Spinal cord (tissue), 10 donors: ENCODE data around the gene PPP3R1. TPM values are rescaled to one million over a fixed set of nuclear protein-coding genes. Genes with fewer than 3 reads are reported as not detected.

ENCODE experiments used
- DNase-seq, 6 donors: peaks; one replicate each; pipeline versions ENCODE4 v3.0.0 to v3.0.0-alpha.2; 2013 to 2015; ENCODE audit warnings: low spot score in 6 of 6, low read depth in 4 of 6
- H3K27ac ChIP-seq: one replicate; pipeline ENCODE4 v1.5.1; 2013; ENCODE audit warnings: low read depth, low read length, control low read depth
- H3K27me3 ChIP-seq: one replicate; pipeline ENCODE4 v1.6.1; 2013; ENCODE audit warnings: low read length; ENCODE audit not compliant: control insufficient read depth, insufficient read depth
- H3K36me3 ChIP-seq: one replicate; pipeline ENCODE4 v1.6.1; 2013; ENCODE audit warnings: low read length; ENCODE audit not compliant: control insufficient read depth, insufficient read depth
- H3K4me1 ChIP-seq: one replicate; pipeline ENCODE4 v1.6.1; 2013; ENCODE audit warnings: low read length; ENCODE audit not compliant: control insufficient read depth, insufficient read depth
- H3K4me3 ChIP-seq: one replicate; pipeline ENCODE4 v1.5.1; 2013; ENCODE audit warnings: low read depth, low read length, control low read depth
- H3K9me3 ChIP-seq: one replicate; pipeline ENCODE4 v1.6.1; 2013; ENCODE audit warnings: low read length; ENCODE audit not compliant: control insufficient read depth, insufficient read depth
- WGBS: methylation state at CpG from one replicate; pipeline ENCODE4 v1.1.5; 2013; ENCODE audit warnings: missing lambda C conversion rate; ENCODE audit not compliant: insufficient coverage; 5-methylcytosine and 5-hydroxymethylcytosine counted together
- polyA plus RNA-seq, 2 donors: library from polyadenylated mRNA; unstranded; fragments of 120-200 nt; gene quantifications; one replicate each; pipeline ENCODE4 v1.2.1, GENCODE V29; 2013; ENCODE audit not compliant: insufficient read length in 2 of 2
- total RNA-seq, 2 donors: library from RNA; depleted of rRNA in 1 of 2; stranded (reverse); fragments of 120-200 nt in 1 of 2; fragments of >200 nt in 1 of 2; gene quantifications; one replicate each; pipeline versions ENCODE4 v1.2.3 to v1.2.4, GENCODE V29; 2013 to 2014
- donor health status: healthy.

The PPP3R1 gene
- total and polyA plus RNA-seq, 4 donors = 23.8 to 170 (median 147) TPM

GRCh38 chr2:68237976-68238580 lies 14.3 kb downstream of the PPP3R1 start:
- Histone ChIP-seq H3K27me3 (no peaks in the 10 kb centered on the region), H3K36me3 (no peaks in the 10 kb centered on the region), H3K9me3 (no peaks in the 10 kb centered on the region), H3K27ac (no peak overlapping the region), H3K4me1 (no peaks in the 10 kb centered on the region), H3K4me3 (no peak overlapping the region)
- WGBS = 17% methylated on average over 1 of the region's 4 CpGs
- no peak for DNase-seq

DNA sequence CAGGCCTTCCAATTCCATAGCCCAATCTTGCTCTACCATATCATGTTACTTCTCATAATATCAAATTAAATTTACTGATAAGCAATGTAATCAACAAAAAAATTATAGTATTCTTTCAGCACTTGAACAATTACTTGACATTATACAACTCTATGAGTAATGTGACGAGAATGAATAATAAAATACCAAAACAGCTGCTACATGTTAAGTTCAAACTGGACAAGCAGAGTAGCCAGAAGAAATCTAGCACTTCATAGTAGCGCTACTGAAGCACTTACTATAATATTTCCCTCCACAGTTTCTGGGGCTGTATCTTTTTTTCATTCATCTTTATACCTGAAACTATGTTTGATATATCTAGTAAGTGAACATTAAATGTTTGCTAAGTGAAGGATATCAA lies 14.9 kb downstream of the PPP3R1 start:
- H3K27ac ChIP-seq = no peak overlapping the region
- no peak overlapping the region for H3K4me3 ChIP-seq
- H3K36me3 ChIP-seq = no peaks in the 10 kb centered on the region
- no peaks in the 10 kb centered on the region for H3K27me3 ChIP-seq
- H3K9me3 ChIP-seq = no peaks in the 10 kb centered on the region
- H3K4me1 ChIP-seq = no peaks in the 10 kb centered on the region
- no peak for DNase-seq
- 60% methylated on average over 1 of the region's 2 CpGs for WGBS

DNA sequence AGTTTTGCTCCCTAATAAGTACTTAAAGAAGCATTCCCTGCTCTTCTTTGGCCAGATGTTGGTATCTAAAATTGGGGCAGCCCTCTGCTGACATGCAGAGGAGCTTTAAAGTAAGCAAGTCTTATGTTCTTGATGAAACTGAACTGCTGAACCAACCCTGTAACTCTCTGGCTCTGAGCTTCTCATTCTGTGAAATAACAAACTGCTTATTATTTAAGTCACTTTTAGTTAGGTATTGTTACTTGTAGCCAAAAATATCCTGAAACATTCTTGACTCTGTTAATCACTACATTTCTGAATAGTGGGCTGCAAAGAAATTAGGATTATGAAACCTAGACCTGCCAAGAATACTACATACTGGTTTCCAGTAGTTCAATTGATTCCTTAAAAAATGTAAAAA lies 15.5 kb downstream of the PPP3R1 start:
- Histone ChIP-seq H3K9me3 (no peaks in the 10 kb centered on the region), H3K36me3 (no peaks in the 10 kb centered on the region), H3K27ac (no peak overlapping the region), H3K4me3 (no peak overlapping the region), H3K27me3 (no peaks in the 10 kb centered on the region), H3K4me1 (no peaks in the 10 kb centered on the region)
- no peak for DNase-seq

- H3K9me3 ChIP-seq = no peaks in the 10 kb centered on the region
- no peaks in the 10 kb centered on the region for H3K27me3 ChIP-seq
- DNase-seq = no peak
- no CpG with 5 or more reads among the region's 4 CpGs for WGBS
- H3K4me1 ChIP-seq = no peaks in the 10 kb centered on the region
- no peak overlapping the region for H3K27ac ChIP-seq
- no peak overlapping the region for H3K4me3 ChIP-seq
- H3K36me3 ChIP-seq = no peaks in the 10 kb centered on the region
Measured at GRCh38 chr2:68236103-68236734, 16.1 kb downstream of the PPP3R1 start.

DNA sequence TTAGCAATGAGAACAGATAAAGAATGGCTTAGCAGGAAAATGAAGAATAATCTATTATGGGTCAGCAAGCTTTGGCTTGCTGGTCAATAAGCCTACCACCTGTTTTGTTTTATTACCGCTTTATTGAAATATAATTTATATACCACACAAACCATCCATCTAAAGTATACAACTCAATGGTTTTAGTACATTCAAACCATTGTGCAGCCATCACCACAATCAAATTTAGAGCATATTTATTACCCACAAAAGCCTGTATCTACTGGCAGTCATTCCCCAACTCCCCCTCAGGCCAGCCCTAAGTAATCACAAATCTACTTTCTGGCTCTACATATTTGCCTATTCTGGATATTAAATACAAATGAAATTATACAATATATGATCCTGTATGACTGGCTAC lies 17.2 kb downstream of the PPP3R1 start:
- Histone ChIP-seq H3K27ac (no peak overlapping the region), H3K27me3 (no peaks in the 10 kb centered on the region), H3K4me3 (no peak overlapping the region), H3K4me1 (no peaks in the 10 kb centered on the region), H3K9me3 (no peaks in the 10 kb centered on the region), H3K36me3 (no peaks in the 10 kb centered on the region)
- no peak for DNase-seq
- WGBS = 83% methylated on average over 1 of the region's 1 CpG

GRCh38 chr2:68234405-68234804 lies 17.9 kb downstream of the PPP3R1 start:
- no peaks in the 10 kb centered on the region for H3K4me1 ChIP-seq
- DNase-seq = no peak
- H3K27ac ChIP-seq = no peak overlapping the region
- H3K36me3 ChIP-seq = no peaks in the 10 kb centered on the region
- WGBS = no CpG with 5 or more reads among the region's 4 CpGs
- no peaks in the 10 kb centered on the region for H3K27me3 ChIP-seq
- H3K4me3 ChIP-seq = no peak overlapping the region
- H3K9me3 ChIP-seq = no peaks in the 10 kb centered on the region

DNA sequence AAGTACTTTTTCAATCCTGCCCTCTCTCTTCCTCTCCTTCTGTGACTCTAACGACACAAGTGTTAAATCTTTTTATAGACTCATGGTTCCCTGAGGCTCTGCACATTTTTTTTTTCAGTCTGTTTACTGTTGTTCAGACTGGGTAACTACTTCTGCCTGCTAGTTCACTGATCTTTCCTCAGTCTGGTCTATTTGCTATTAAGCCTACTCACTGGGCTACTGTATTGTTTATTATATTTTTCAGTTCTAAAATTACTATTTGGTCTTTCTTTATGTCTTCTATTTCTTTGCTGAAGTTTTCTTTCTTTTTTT lies 21.3 kb downstream of the PPP3R1 start:
- no peak overlapping the region for H3K27ac ChIP-seq
- H3K4me3 ChIP-seq = no peak overlapping the region
- no peaks in the 10 kb centered on the region for H3K36me3 ChIP-seq
- no peaks in the 10 kb centered on the region for H3K9me3 ChIP-seq
- H3K27me3 ChIP-seq = no peaks in the 10 kb centered on the region
- WGBS = 17% methylated on average over 1 of the region's 1 CpG
- DNase-seq = no peak
- no peaks in the 10 kb centered on the region for H3K4me1 ChIP-seq

GRCh38 chr2:68230241-68231060 lies 21.9 kb downstream of the PPP3R1 start:
- Histone ChIP-seq H3K27me3 (no peaks in the 10 kb centered on the region), H3K4me1 (no peaks in the 10 kb centered on the region), H3K9me3 (no peaks in the 10 kb centered on the region), H3K36me3 (no peaks in the 10 kb centered on the region), H3K4me3 (no peak overlapping the region), H3K27ac (no peak overlapping the region)
- 80% methylated on average over 2 of the region's 5 CpGs for WGBS
- no peak for DNase-seq

DNA sequence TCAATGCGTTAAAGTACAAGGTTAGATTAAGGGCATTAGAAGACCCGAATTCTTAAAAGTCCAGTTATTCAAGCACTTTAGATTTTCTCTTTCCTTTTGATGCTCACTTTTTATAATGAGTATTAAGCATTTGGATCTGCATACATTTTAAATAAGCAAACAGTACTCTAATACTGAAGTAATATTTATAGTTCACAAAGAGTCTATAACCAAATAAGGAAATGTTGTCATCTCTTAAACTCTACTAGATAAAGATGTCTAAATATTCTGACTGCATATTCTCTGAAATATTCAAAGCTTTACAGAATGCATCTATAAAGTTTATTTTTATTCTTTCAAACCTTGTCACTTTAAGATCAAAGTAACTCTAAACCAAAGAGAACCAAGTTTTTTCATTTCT lies 25.5 kb downstream of the PPP3R1 start:
- H3K27ac ChIP-seq = no peak overlapping the region
- H3K27me3 ChIP-seq = no peaks in the 10 kb centered on the region
- H3K4me3 ChIP-seq = no peak overlapping the region
- WGBS = no CpG with 5 or more reads among the region's 2 CpGs
- H3K9me3 ChIP-seq = no peaks in the 10 kb centered on the region
- no peaks in the 10 kb centered on the region for H3K36me3 ChIP-seq
- DNase-seq = no peak
- no peaks in the 10 kb centered on the region for H3K4me1 ChIP-seq

DNA sequence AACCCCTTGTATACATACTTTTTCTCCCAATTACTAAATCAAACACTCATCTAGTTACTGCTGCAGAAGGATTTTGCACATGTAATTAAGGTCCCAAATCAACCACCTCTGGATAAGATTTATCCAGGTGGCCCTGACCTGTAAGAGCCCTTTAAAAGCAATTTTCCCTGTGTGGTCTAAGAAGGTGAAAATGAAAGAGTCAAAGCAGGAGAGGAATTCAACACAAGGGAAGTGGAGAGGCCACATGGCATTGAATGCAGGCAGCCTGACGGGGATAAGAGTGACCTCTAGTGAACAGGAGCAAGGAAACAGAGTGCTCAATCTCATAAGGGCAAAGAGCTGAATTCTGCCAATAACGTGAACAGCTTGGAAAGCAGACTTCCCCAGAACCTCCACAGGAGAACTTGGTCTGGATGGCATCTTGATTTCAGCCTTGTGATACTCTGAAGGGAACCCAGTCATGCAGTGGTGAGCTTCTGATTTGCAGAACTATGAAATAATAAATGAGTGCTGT lies 27.2 kb downstream of the PPP3R1 start:
- WGBS = 20% methylated on average over 1 of the region's 2 CpGs
- no peaks in the 10 kb centered on the region for H3K36me3 ChIP-seq
- no peak for DNase-seq
- H3K27me3 ChIP-seq = no peaks in the 10 kb centered on the region
- H3K9me3 ChIP-seq = no peaks in the 10 kb centered on the region
- no peaks in the 10 kb centered on the region for H3K4me1 ChIP-seq
- H3K27ac ChIP-seq = no peak overlapping the region
- no peak overlapping the region for H3K4me3 ChIP-seq
